ENCODE measurements around the gene TOR3A.

GRCh38 chr1:179066471-179066870 lies 15.4 kb upstream of the TOR3A start:
- TF ChIP-seq, protein P1, sequence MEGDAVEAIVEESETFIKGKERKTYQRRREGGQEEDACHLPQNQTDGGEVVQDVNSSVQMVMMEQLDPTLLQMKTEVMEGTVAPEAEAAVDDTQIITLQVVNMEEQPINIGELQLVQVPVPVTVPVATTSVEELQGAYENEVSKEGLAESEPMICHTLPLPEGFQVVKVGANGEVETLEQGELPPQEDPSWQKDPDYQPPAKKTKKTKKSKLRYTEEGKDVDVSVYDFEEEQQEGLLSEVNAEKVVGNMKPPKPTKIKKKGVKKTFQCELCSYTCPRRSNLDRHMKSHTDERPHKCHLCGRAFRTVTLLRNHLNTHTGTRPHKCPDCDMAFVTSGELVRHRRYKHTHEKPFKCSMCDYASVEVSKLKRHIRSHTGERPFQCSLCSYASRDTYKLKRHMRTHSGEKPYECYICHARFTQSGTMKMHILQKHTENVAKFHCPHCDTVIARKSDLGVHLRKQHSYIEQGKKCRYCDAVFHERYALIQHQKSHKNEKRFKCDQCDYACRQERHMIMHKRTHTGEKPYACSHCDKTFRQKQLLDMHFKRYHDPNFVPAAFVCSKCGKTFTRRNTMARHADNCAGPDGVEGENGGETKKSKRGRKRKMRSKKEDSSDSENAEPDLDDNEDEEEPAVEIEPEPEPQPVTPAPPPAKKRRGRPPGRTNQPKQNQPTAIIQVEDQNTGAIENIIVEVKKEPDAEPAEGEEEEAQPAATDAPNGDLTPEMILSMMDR (IDR thresholded peaks at IDR 0.05; ENCODE audit: extremely low read depth in 1 of 2, insufficient read depth in 1 of 2, low read depth in 1 of 2, low read length in 2 of 2) = no peak
- no peak for TF ChIP-seq POLR2A (IDR thresholded peaks at IDR 0.05; ENCODE audit: low read depth, low read length)
- no peak for TF ChIP-seq FOS (IDR thresholded peaks at IDR 0.05; ENCODE audit: borderline replicate concordance, insufficient read depth, low read length)
- no peak for TF ChIP-seq POLR2AphosphoS5 (IDR thresholded peaks at IDR 0.05; ENCODE audit: insufficient read depth, low read depth, low read length)
- no peak for TF ChIP-seq JUN (IDR thresholded peaks at IDR 0.05; ENCODE audit: borderline replicate concordance, insufficient read depth, insufficient read length, low read depth)
- no peak for TF ChIP-seq EZH2 (IDR thresholded peaks at IDR 0.05; ENCODE audit: borderline replicate concordance, low read depth, low read length, severe bottlenecking)
- TF ChIP-seq, protein P2, sequence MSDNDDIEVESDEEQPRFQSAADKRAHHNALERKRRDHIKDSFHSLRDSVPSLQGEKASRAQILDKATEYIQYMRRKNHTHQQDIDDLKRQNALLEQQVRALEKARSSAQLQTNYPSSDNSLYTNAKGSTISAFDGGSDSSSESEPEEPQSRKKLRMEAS (IDR thresholded peaks at IDR 0.05; ENCODE audit: insufficient read depth, insufficient read length) = no peak
